Measurements from ENCODE around the gene PAM. TPM values are rescaled to one million over a fixed set of nuclear protein-coding genes. Genes with fewer than 3 reads are reported as not detected.

The PAM gene
- total and polyA plus RNA-seq, 2 of the 8 experiments (the other 6 are each of a cell fraction or from before 2014, with no cell fraction given) = 30.4 to 67.8 TPM

GRCh38 chr5:102818345-102818744 lies 63.2 kb downstream of the PAM start:
- H2BK5ac ChIP-seq (ENCODE audit: low read depth, low read length) = no peak overlapping the region
- 95% methylated on average over 1 of the region's 1 CpG; no CpG with 5 or more reads in 1 of the 2 experiments for WGBS, 2 experiments (ENCODE audit: extremely low coverage in 1 of 2, insufficient coverage in 1 of 2, insufficient read length in 1 of 2, insufficient replicate concordance in 2 of 2, low coverage in 1 of 2, low lambda C conversion rate in 2 of 2, missing lambda C conversion rate in 1 of 2)
- H2BK120ac ChIP-seq (replicated peaks; ENCODE audit: low read depth, low read length) = no peak overlapping the region
- CTCF ChIA-PET (ENCODE audit: partially characterized antibody) = no interaction called here
- no peak for FAIRE-seq
- no peaks in the 10 kb centered on the region for H3K79me2 ChIP-seq (ENCODE audit: control insufficient read depth in 1 of 2, insufficient read depth in 2 of 2, low read length in 2 of 2)
- H2BK12ac ChIP-seq (ENCODE audit: low read depth, low read length) = no peak overlapping the region
- H3K14ac ChIP-seq (ENCODE audit: insufficient read length) = no peak overlapping the region
- no peak overlapping the region for H3K18ac ChIP-seq (ENCODE audit: extremely low read depth, low read length)
- no peak for DNase-seq (ENCODE audit: low read depth in 1 of 2, low spot score in 2 of 2)
- TF ChIP-seq NRF1 (IDR thresholded peaks at IDR 0.05; ENCODE audit: low read depth, low read length) (no peak), SP2 (IDR thresholded peaks at IDR 0.05; ENCODE audit: low read length) (no peak), POU5F1 (IDR thresholded peaks at IDR 0.05; ENCODE audit: low read depth, low read length) (no peak), BRCA1 (IDR thresholded peaks at IDR 0.05; ENCODE audit: low read depth, low read length) (no peak), CREB1 (IDR thresholded peaks at IDR 0.05) (no peak), SRF (IDR thresholded peaks at IDR 0.05; ENCODE audit: low read depth, low read length) (no peak), JUND (IDR thresholded peaks at IDR 0.05; ENCODE audit: low read length) (no peak), RFX5 (IDR thresholded peaks at IDR 0.05; ENCODE audit: borderline replicate concordance, low read depth, low read length) (no peak)
- H3K4me2 ChIP-seq (ENCODE audit: insufficient read depth in 1 of 2, low read depth in 2 of 2, low read length in 2 of 2) = no peak overlapping the region
- no peaks in the 10 kb centered on the region; the same call in 1 of the 2 replicates for H3K79me1 ChIP-seq (ENCODE audit: low read depth, low read length)
- H3K9me3 ChIP-seq (ENCODE audit: insufficient read depth in 2 of 2, low read depth in 1 of 2, low read length in 1 of 2) = no peaks in the 10 kb centered on the region
- no peaks in the 10 kb centered on the region for H3K4me1 ChIP-seq (replicated peaks in 1 of 4; ENCODE audit: control insufficient read depth in 3 of 4, insufficient read depth in 4 of 4, low read length in 3 of 4)
- H4K5ac ChIP-seq (ENCODE audit: insufficient read length, low read depth, low read length) = no peak overlapping the region
- no peak overlapping the region for H3K4me3 ChIP-seq (ENCODE audit: extremely low read depth in 1 of 4, insufficient read depth in 2 of 4, low read depth in 3 of 4, low read length in 4 of 4)
- H2BK15ac ChIP-seq (ENCODE audit: low read length) = no peak overlapping the region
- no peaks in the 10 kb centered on the region for H4K20me1 ChIP-seq (replicated peaks in 1 of 2; ENCODE audit: control insufficient read depth in 1 of 2, insufficient read depth in 2 of 2, low read length in 2 of 2)
- H3K9ac ChIP-seq (replicated peaks in 1 of 4; ENCODE audit: extremely low read depth in 1 of 4, low read depth in 3 of 4, low read length in 3 of 4) = peak overlapping the region in 1 of 4 experiments; percentile 34; a peak in 1 of 7 replicates
- no peak overlapping the region for H3K4ac ChIP-seq (replicated peaks; ENCODE audit: insufficient read length, low read depth, low read length)
- no peaks in the 10 kb centered on the region for H3K23me2 ChIP-seq (ENCODE audit: low read depth, low read length)
- H3K27ac ChIP-seq (ENCODE audit: low read depth, low read length) = no peak overlapping the region
- H3K36me3 ChIP-seq (ENCODE audit: control insufficient read depth in 2 of 4, insufficient read depth in 4 of 4, low read length in 3 of 4) = no peaks in the 10 kb centered on the region
- H2AK5ac ChIP-seq (ENCODE audit: low read depth, low read length) = no peak overlapping the region
- no peak overlapping the region for H3K23ac ChIP-seq (ENCODE audit: insufficient read length)
- POLR2A ChIA-PET (ENCODE audit: partially characterized antibody) = no interaction called here
- H2AFZ ChIP-seq (ENCODE audit: low read length) = no peak overlapping the region
- H3K56ac ChIP-seq (replicated peaks; ENCODE audit: insufficient read length, low read depth, low read length) = no peak overlapping the region
- H3K27me3 ChIP-seq (replicated peaks in 1 of 4; ENCODE audit: control insufficient read depth in 3 of 4, extremely low read depth in 1 of 4, insufficient read depth in 3 of 4, low read length in 3 of 4) = no peaks in the 10 kb centered on the region
- no peak overlapping the region for H4K8ac ChIP-seq (ENCODE audit: extremely low read depth, insufficient read depth, low read length)
- no peak overlapping the region for H2BK20ac ChIP-seq (ENCODE audit: low read length)
- no peak overlapping the region for H4K91ac ChIP-seq (replicated peaks; ENCODE audit: insufficient read length, low read length)

Data from H1 (cell line).